ENCODE results near the gene VEGFB. TPM values are rescaled to one million over a fixed set of nuclear protein-coding genes. Genes with fewer than 3 reads are reported as not detected.
A peak's percentile ranks its signal among the peaks of the same experiment; 100 is the strongest.

The VEGFB gene
- total and polyA plus RNA-seq, 7 donors = 23.4 to 117 (median 94.9) TPM

DNA sequence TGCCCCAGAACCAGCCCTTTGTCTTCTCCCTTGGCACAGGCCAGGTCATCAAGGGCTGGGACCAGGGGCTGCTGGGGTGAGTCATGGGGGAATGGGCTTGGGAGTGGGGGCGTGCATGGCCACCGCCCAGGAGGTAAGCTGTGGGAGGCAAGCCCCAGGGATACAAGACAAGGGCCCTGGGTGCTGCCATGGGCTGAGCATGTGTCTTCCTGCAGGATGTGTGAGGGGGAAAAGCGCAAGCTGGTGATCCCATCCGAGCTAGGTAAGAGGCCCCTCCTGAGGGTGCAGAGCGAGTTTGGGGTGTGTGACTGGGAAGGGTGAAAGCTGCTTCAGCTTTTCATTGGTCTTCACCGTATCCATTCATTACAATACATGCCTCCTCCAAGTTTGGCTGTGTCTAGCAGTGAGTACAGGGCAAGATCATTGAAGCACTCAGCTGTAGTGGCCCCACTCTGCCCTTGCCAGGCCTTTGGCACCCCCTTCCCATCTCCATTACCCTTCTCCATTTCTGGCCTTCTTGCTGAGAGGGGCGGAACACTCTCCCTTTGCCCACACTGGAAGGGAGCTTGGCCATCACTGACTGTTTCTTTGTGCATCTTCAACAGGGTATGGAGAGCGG is 9.0 kb downstream of the VEGFB start:
- Histone ChIP-seq H3K27ac (peak overlapping the region in 3 of 4 donors; percentile 93 to 99 (median 96)), H3K4me1 (peaks cover 0 to 67% (median 44%) of the 10 kb centered on the region in 4 donors), H3K27me3 (no peaks in the 10 kb centered on the region), H3K36me3 (peaks cover 0 to 21% (median 4%) of the 10 kb centered on the region in 4 donors), H3K9me3 (no peaks in the 10 kb centered on the region), H3K4me3 (no peak overlapping the region)
- 70 to 85% methylated on average over 8 of the region's 8 CpGs for WGBS, 2 donors
- DNase-seq = no peak
- no peak for TF ChIP-seq EP300 (IDR thresholded peaks at IDR 0.05)
- TF ChIP-seq, protein P1, sequence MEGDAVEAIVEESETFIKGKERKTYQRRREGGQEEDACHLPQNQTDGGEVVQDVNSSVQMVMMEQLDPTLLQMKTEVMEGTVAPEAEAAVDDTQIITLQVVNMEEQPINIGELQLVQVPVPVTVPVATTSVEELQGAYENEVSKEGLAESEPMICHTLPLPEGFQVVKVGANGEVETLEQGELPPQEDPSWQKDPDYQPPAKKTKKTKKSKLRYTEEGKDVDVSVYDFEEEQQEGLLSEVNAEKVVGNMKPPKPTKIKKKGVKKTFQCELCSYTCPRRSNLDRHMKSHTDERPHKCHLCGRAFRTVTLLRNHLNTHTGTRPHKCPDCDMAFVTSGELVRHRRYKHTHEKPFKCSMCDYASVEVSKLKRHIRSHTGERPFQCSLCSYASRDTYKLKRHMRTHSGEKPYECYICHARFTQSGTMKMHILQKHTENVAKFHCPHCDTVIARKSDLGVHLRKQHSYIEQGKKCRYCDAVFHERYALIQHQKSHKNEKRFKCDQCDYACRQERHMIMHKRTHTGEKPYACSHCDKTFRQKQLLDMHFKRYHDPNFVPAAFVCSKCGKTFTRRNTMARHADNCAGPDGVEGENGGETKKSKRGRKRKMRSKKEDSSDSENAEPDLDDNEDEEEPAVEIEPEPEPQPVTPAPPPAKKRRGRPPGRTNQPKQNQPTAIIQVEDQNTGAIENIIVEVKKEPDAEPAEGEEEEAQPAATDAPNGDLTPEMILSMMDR (IDR thresholded peaks at IDR 0.05) = no peak
- intact Hi-C loops (cut with DNase I) = no loop called here

- Histone ChIP-seq H3K36me3 (peaks cover 0 to 13% (median 4%) of the 10 kb centered on the region in 4 donors), H3K4me1 (peaks cover 0 to 67% (median 44%) of the 10 kb centered on the region in 4 donors), H3K27me3 (no peaks in the 10 kb centered on the region), H3K9me3 (no peaks in the 10 kb centered on the region), H3K4me3 (no peak overlapping the region), H3K27ac (peak overlapping the region in 1 of 4 donors; percentile 96)
- DNase-seq = no peak
- no peak for TF ChIP-seq POLR2AphosphoS5 (IDR thresholded peaks at IDR 0.05)
- TF ChIP-seq, protein P1 (IDR thresholded peaks at IDR 0.05) = no peak
- no peak for TF ChIP-seq EP300 (IDR thresholded peaks at IDR 0.05)
- TF ChIP-seq POLR2A (IDR thresholded peaks at IDR 0.05) = no peak
- intact Hi-C loops (cut with DNase I) = no loop called here
- 48 to 65% methylated on average over 5 of the region's 5 CpGs for WGBS, 2 donors
These were observed 9.7 kb downstream of the VEGFB start for GRCh38 chr11:64244107-64244506.

GRCh38 chr11:64244966-64245365 is 10.6 kb downstream of the VEGFB start:
- no peak for DNase-seq
- intact Hi-C loops (cut with DNase I) = loop anchor here (5.0 kb wide), 1 partner anchor 57 kb away; the partner anchor contains the start of gene CATSPERZ
- TF ChIP-seq POLR2AphosphoS5 (IDR thresholded peaks at IDR 0.05) (no peak), POLR2A (IDR thresholded peaks at IDR 0.05) (no peak), EP300 (IDR thresholded peaks at IDR 0.05) (no peak)
- TF ChIP-seq, protein P1 (IDR thresholded peaks at IDR 0.05) = no peak
- peak overlapping the region; percentile 83 to 96 (median 90) for H3K27ac ChIP-seq
- H3K9me3 ChIP-seq = no peaks in the 10 kb centered on the region
- H3K27me3 ChIP-seq = no peaks in the 10 kb centered on the region
- H3K4me3 ChIP-seq = peak overlapping the region; percentile 53 to 64 (median 56)
- 15 to 50% methylated on average over 6 of the region's 6 CpGs for WGBS, 2 donors
- peaks cover 0 to 63% (median 42%) of the 10 kb centered on the region in 4 donors for H3K4me1 ChIP-seq
- peaks cover 0 to 9% (median 4%) of the 10 kb centered on the region in 4 donors for H3K36me3 ChIP-seq

DNA sequence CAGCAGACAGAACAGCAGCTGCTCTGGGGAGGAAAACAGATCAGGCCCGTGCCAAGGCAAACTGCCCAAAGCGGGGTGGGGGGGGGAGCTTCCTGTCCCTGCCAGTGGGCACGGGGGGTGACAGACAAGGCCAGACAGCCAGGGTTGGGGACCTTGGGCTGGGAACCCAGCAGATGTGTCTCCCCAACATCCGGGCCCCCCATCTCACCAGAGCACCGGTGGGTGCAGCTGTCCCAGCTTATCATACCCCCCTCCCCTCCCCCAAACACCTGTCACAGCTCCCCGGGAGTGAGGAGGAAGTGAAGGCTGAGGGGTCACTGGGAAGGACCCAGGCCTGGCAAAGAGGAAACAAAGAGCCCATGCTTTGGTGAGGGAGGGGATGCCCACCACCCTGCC is 11.0 kb downstream of the VEGFB start:
- TF ChIP-seq EP300 (IDR thresholded peaks at IDR 0.05) (no peak), POLR2AphosphoS5 (IDR thresholded peaks at IDR 0.05) (no peak)
- TF ChIP-seq, protein P1 (IDR thresholded peaks at IDR 0.05) = no peak
- intact Hi-C loops (cut with DNase I) = loop anchor here (5.0 kb wide), 1 partner anchor 57 kb away; the partner anchor contains the start of gene CATSPERZ
- H3K9me3 ChIP-seq = no peaks in the 10 kb centered on the region
- peak; percentile 84 for DNase-seq
- peaks cover 0 to 62% (median 38%) of the 10 kb centered on the region in 4 donors for H3K4me1 ChIP-seq
- WGBS, 2 donors = 1 to 2% methylated on average over 6 of the region's 6 CpGs
- H3K27me3 ChIP-seq = no peaks in the 10 kb centered on the region
- H3K27ac ChIP-seq = peak overlapping the region; percentile 83 to 96 (median 90)
- peak overlapping the region; percentile 53 to 64 (median 56) for H3K4me3 ChIP-seq
- H3K36me3 ChIP-seq = peaks cover 0 to 9% (median 4%) of the 10 kb centered on the region in 4 donors

Data from sigmoid colon (tissue), 7 donors.